ENCODE data around the gene OBSL1.

OBSL1 gene

DNA sequence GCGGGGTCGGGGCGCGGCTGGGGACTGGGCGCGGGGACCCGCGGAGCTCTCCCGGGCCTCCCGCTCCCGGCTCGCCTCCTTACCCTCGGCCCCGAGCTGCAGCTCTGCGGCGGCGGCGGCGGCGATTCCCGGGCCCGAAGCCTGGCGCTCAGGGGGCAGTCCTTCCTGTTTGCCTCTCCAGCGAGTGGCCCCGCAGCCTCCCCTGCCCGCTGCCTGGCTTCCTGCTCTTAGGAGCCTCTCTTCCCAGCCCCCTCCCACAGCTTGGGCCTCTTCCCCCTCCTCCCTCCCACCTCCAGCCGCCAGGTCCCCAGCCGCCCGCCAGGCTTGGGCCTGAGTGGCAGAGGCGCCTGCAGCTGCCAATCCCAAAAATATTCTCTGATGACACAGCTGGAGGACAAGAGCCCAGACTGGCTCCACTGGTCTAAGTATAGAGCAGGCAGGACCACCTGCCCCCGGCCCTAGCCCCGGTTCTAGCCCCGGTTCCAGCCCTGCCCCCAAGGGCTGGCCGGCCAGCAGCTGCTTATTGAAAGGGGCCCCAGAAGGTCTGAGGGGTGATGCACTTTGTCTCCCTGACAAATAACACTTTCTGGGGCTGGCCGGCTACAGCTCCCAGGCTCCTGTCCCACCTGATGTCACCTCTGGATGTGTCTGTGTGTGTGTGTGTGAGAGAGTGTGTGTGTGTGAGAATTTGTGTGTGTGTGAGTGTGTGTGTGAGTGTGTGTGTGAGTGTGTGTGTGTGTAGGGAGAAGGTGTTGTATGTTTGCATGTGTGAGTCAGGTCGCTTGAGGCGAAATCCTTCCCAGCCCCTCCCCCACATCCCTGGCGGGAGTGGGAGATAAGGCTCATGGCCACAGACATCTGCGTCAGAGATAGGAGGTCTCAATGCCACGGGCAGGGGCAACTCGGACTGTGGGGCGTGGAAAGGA lies at the start of gene OBSL1:
TSS of gene OBSL1 (minus strand) at position 229 of the 926 bp plus-strand sequence. CDS start 307 bp downstream, outside the sequence.
- Histone ChIP-seq H3K9me3 (ENCODE audit: control insufficient read depth in 1 of 2, low read length in 2 of 2) (no peaks in the 10 kb centered on the region), H3K27me3 (ENCODE audit: low read depth, low read length) (no peaks in the 10 kb centered on the region), H3K36me3 (ENCODE audit: control insufficient read depth in 1 of 2, insufficient read depth in 2 of 2, low read length in 2 of 2) (peaks cover 0 to 17% of the 10 kb centered on the region in 2 donors), H3K4me1 (ENCODE audit: control insufficient read depth in 1 of 2, insufficient read depth in 2 of 2, low read length in 2 of 2) (peaks cover 0 to 16% of the 10 kb centered on the region in 2 donors), H3K27ac (ENCODE audit: low read length) (no peak within 1 kb of the TSS), H3K4me3 (ENCODE audit: low read depth in 1 of 2, low read length in 2 of 2) (peak within 1 kb of the TSS in 1 of 2 donors; percentile 74)

DNA sequence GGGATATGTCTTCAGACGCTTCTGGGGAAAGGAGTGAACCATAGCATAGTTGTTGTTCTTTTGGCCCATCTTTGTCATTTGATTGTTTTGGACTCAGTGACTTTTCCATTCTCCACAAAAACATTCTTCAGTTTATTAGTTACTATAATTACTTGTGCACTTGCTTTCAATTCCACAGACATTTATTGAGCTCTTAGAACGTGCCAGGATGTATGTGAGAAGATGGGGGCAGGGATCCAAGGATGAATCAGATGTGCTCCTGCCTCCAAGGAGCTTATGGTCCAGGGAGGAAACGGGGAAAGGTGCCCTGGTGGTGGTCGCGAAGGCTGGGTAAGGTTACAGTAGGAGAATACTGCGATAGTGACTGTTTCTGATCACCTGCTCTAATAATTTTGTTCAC lies 49.2 kb upstream of the OBSL1 start:
- no peaks in the 10 kb centered on the region for H3K4me1 ChIP-seq (ENCODE audit: control insufficient read depth in 1 of 2, insufficient read depth in 2 of 2, low read length in 2 of 2)
- no peaks in the 10 kb centered on the region for H3K9me3 ChIP-seq (ENCODE audit: control insufficient read depth in 1 of 2, low read length in 2 of 2)
- peaks cover 9 to 12% of the 10 kb centered on the region in 2 donors for H3K36me3 ChIP-seq (ENCODE audit: control insufficient read depth in 1 of 2, insufficient read depth in 2 of 2, low read length in 2 of 2)
- H3K27ac ChIP-seq (ENCODE audit: low read length) = no peak overlapping the region
- H3K4me3 ChIP-seq (ENCODE audit: low read depth in 1 of 2, low read length in 2 of 2) = no peak overlapping the region
- no peaks in the 10 kb centered on the region for H3K27me3 ChIP-seq (ENCODE audit: low read depth, low read length)

DNA sequence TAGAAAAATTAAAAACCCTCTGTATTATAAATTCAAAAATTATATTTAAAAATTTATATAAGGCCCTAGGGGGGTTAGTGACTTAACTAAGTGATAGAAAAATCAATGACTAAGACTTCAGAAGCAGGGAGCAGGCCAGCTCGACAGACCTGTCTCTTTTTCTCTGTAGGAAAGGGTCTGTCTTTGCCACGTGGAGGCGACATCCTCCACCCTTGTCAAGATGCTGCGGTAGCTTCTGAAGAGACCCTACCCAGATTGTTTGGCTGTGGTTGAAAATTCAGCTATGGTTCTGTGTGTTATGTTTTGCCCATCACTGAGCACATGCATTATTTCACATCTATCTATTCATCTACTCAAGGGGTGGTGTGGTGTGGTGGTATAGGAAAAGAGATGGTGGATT lies 47.9 kb upstream of the OBSL1 start:
- H3K4me1 ChIP-seq (ENCODE audit: control insufficient read depth in 1 of 2, insufficient read depth in 2 of 2, low read length in 2 of 2) = no peaks in the 10 kb centered on the region
- H3K27ac ChIP-seq (ENCODE audit: low read length) = no peak overlapping the region
- no peaks in the 10 kb centered on the region for H3K9me3 ChIP-seq (ENCODE audit: control insufficient read depth in 1 of 2, low read length in 2 of 2)
- H3K4me3 ChIP-seq (ENCODE audit: low read depth in 1 of 2, low read length in 2 of 2) = no peak overlapping the region
- no peaks in the 10 kb centered on the region for H3K27me3 ChIP-seq (ENCODE audit: low read depth, low read length)
- H3K36me3 ChIP-seq (ENCODE audit: control insufficient read depth in 1 of 2, insufficient read depth in 2 of 2, low read length in 2 of 2) = peaks cover 16 to 26% of the 10 kb centered on the region in 2 donors

DNA sequence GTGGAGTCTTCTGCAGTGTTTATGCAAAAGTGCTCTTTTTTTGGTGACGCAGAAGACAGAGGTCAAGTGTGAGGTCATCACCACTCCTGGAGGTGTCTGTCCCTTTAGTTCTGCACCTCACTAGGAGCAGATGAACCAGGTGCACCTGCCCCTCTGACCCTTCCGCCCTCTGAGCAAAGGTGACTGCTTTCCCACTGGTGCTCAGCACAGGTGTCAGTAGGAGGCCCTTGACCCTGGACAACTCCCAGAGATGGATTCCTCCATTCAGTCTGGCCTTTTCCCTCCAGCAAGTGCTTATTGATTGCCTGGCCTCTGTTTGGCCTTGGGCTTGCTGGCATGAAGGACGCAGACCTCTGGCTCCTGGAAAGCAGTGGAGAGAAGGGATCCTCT lies 47.4 kb upstream of the OBSL1 start:
- Histone ChIP-seq H3K4me1 (ENCODE audit: control insufficient read depth in 1 of 2, insufficient read depth in 2 of 2, low read length in 2 of 2) (no peaks in the 10 kb centered on the region), H3K9me3 (ENCODE audit: control insufficient read depth in 1 of 2, low read length in 2 of 2) (no peaks in the 10 kb centered on the region), H3K4me3 (ENCODE audit: low read depth in 1 of 2, low read length in 2 of 2) (no peak overlapping the region), H3K27me3 (ENCODE audit: low read depth, low read length) (no peaks in the 10 kb centered on the region), H3K36me3 (ENCODE audit: control insufficient read depth in 1 of 2, insufficient read depth in 2 of 2, low read length in 2 of 2) (peaks cover 18 to 31% of the 10 kb centered on the region in 2 donors), H3K27ac (ENCODE audit: low read length) (no peak overlapping the region)

DNA sequence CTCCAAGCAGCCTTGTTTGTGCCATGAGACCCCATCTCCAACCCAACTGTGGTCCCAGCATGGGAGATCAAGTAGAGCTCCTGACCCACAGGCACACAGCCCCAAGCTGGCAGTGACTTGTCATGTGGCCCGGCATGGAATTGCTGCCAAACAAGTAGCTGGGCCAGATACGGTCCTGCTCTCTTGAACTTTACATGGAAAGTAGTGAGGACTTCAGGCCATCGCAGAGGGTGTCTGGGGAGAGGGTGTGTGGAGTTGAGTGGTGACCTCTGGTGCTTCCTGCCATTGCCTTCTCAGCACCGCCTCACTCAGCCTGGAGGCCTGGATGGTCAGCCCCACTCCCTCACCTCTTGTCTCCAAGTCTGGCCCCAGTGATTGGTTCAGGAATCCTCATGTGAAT lies 45.2 kb upstream of the OBSL1 start:
- H3K27ac ChIP-seq (ENCODE audit: low read length) = no peak overlapping the region
- H3K36me3 ChIP-seq (ENCODE audit: control insufficient read depth in 1 of 2, insufficient read depth in 2 of 2, low read length in 2 of 2) = peaks cover 24 to 41% of the 10 kb centered on the region in 2 donors
- no peaks in the 10 kb centered on the region for H3K27me3 ChIP-seq (ENCODE audit: low read depth, low read length)
- H3K9me3 ChIP-seq (ENCODE audit: control insufficient read depth in 1 of 2, low read length in 2 of 2) = no peaks in the 10 kb centered on the region
- no peak overlapping the region for H3K4me3 ChIP-seq (ENCODE audit: low read depth in 1 of 2, low read length in 2 of 2)
- H3K4me1 ChIP-seq (ENCODE audit: control insufficient read depth in 1 of 2, insufficient read depth in 2 of 2, low read length in 2 of 2) = no peaks in the 10 kb centered on the region

DNA sequence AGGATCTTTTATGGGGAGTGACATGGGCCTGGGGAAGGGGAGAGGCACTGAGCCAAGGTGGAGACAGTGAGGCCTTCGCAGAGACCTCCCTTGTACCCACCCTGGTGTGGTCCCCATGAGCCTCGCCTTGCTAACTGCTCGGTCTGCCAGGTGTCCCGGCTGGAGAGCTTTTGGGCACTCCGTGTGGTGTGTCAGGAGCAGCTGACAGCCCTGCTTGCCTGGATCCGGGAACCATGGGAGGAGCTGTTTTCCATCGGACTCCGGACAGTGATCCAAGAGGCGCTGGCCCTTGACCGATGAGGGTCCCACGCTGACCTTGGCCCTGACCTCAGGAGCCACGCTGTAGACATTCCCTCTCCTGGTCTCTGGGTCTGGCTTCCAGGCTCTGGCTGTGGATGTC lies 44.6 kb upstream of the OBSL1 start:
- H3K27me3 ChIP-seq (ENCODE audit: low read depth, low read length) = no peaks in the 10 kb centered on the region
- no peaks in the 10 kb centered on the region for H3K4me1 ChIP-seq (ENCODE audit: control insufficient read depth in 1 of 2, insufficient read depth in 2 of 2, low read length in 2 of 2)
- no peak overlapping the region for H3K27ac ChIP-seq (ENCODE audit: low read length)
- no peak overlapping the region for H3K4me3 ChIP-seq (ENCODE audit: low read depth in 1 of 2, low read length in 2 of 2)
- H3K36me3 ChIP-seq (ENCODE audit: control insufficient read depth in 1 of 2, insufficient read depth in 2 of 2, low read length in 2 of 2) = peaks cover 28 to 47% of the 10 kb centered on the region in 2 donors
- no peaks in the 10 kb centered on the region for H3K9me3 ChIP-seq (ENCODE audit: control insufficient read depth in 1 of 2, low read length in 2 of 2)

DNA sequence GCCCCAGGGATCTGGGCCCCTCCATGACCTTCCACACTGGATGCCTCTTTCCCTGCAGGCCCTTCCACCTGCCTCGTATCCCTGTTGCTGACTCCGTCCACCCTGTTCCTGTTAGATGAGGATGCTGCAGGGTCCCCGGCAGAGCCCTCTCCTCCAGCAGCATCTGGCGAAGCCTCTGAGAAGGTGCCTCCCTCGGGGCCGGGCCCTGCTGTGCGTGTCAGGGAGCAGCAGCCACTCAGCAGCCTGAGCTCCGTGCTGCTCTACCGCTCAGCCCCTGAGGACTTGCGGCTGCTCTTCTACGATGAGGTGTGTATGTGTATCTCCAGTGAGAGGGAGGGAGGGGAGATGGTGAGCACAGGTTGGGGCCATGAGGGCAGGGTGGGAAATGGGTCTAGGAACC lies 43.7 kb upstream of the OBSL1 start:
- Histone ChIP-seq H3K4me1 (ENCODE audit: control insufficient read depth in 1 of 2, insufficient read depth in 2 of 2, low read length in 2 of 2) (no peaks in the 10 kb centered on the region), H3K27ac (ENCODE audit: low read length) (no peak overlapping the region), H3K36me3 (ENCODE audit: control insufficient read depth in 1 of 2, insufficient read depth in 2 of 2, low read length in 2 of 2) (peaks cover 30 to 51% of the 10 kb centered on the region in 2 donors), H3K4me3 (ENCODE audit: low read depth in 1 of 2, low read length in 2 of 2) (no peak overlapping the region), H3K9me3 (ENCODE audit: control insufficient read depth in 1 of 2, low read length in 2 of 2) (no peaks in the 10 kb centered on the region), H3K27me3 (ENCODE audit: low read depth, low read length) (no peaks in the 10 kb centered on the region)

DNA sequence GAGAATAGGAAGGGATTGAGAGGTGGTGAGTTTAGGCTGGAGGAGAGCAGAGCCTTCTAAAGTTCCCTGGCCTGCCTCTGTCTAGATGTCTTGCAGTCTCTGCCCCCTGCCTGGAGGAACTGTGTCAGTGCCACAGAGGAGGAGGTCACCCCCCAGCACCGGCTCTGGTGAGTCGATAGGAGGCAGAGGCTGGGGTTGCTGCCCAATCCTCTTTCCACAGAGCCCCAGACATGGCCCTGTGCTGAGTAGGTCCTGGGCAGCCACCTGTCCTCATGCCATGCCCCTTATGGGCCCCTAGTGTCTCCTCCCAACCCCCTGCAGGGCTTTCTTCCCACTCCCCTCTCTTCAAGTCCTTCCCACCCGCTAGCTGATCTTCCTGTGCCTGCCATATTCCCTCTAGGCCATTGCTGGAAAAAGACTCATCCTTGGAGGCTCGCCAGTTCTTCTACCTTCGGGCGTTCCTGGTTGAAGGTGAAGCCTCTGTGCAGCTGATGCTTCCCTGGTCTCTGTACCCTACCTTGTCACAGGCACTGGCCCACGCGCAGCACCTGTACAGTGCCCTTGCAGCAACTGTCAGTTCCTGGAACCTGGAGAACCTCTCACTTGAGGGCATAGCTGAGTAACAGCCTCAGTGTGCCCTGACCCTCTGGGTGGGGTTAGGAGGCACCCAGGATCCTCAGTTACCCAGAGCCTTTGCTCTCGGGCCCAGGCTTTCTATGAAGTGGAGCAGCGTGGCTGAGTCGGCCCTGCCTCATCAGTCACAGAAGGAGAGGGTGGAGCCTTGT lies 42.9 kb upstream of the OBSL1 start:
- no peaks in the 10 kb centered on the region for H3K4me1 ChIP-seq (ENCODE audit: control insufficient read depth in 1 of 2, insufficient read depth in 2 of 2, low read length in 2 of 2)
- no peaks in the 10 kb centered on the region for H3K27me3 ChIP-seq (ENCODE audit: low read depth, low read length)
- H3K36me3 ChIP-seq (ENCODE audit: control insufficient read depth in 1 of 2, insufficient read depth in 2 of 2, low read length in 2 of 2) = peaks cover 30 to 52% of the 10 kb centered on the region in 2 donors
- no peaks in the 10 kb centered on the region for H3K9me3 ChIP-seq (ENCODE audit: control insufficient read depth in 1 of 2, low read length in 2 of 2)
- no peak overlapping the region for H3K27ac ChIP-seq (ENCODE audit: low read length)
- H3K4me3 ChIP-seq (ENCODE audit: low read depth in 1 of 2, low read length in 2 of 2) = no peak overlapping the region

DNA sequence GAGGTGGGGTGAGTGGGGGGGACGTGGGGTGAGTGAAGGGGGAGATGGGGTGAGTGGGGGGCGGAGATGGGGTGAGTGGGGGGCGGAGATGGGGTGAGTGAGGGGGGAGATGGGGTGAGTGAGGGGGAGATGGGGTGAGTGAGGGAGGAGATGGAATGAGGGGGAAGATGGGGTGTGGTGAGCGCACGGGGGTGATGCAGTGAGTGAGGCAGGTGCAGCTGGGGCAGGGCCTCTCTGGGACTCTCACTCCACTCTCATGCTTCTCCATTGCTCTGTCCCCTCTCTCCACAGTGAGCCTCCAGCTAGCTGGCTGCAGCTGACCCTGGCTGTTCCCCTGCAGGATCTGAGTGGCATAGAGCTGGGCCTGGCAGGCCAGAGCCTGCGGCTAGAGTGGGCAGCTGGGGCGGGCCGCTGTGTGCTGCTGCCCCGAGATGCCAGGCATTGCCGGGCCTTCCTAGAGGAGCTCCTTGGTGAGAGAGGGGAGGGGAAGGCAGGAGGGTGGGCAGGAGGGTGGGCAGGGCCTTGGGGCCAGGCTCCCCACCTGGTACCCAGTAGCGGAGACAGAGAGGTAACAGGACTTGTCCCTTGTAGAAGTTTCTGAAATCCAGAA lies 42.2 kb upstream of the OBSL1 start:
- no peak overlapping the region for H3K27ac ChIP-seq (ENCODE audit: low read length)
- no peak overlapping the region for H3K4me3 ChIP-seq (ENCODE audit: low read depth in 1 of 2, low read length in 2 of 2)
- peaks cover 30 to 59% of the 10 kb centered on the region in 2 donors for H3K36me3 ChIP-seq (ENCODE audit: control insufficient read depth in 1 of 2, insufficient read depth in 2 of 2, low read length in 2 of 2)
- no peaks in the 10 kb centered on the region for H3K27me3 ChIP-seq (ENCODE audit: low read depth, low read length)
- no peaks in the 10 kb centered on the region for H3K4me1 ChIP-seq (ENCODE audit: control insufficient read depth in 1 of 2, insufficient read depth in 2 of 2, low read length in 2 of 2)
- no peaks in the 10 kb centered on the region for H3K9me3 ChIP-seq (ENCODE audit: control insufficient read depth in 1 of 2, low read length in 2 of 2)

DNA sequence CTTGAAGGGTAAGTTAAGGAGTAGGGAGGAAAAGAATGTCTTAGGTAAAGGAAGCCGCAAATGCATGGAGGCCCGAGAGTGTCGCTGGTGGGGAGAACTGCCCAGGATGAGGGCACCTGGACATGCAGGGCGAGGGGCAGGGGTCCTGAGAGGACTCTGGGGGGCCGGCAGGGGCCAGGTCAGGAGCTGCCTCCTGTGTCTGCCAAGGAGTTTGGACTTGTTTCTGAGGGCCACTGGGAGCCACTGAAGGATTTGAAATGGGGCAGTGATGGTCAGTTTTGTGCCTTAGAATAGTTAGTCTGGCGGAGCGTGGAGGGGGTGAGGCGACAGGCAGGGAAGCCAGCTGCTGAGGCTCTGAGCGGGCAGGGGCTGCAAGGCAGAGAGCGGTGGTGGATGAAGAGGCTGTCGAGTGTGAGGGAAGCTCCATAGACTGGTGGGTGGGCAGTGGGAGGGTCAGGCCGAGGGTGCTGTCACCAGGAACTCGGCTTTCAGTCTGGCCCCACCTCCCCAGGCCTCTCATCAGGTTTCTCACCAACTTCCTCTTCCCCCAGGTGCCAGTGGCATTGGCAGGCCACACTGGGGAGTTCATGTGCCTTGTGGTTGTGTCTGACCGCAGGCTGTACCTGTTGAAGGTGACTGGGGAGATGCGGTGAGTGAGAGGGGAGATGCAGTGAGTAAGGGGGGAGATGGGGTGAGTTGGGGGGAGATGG lies 41.4 kb upstream of the OBSL1 start:
- no peak overlapping the region for H3K27ac ChIP-seq (ENCODE audit: low read length)
- H3K36me3 ChIP-seq (ENCODE audit: control insufficient read depth in 1 of 2, insufficient read depth in 2 of 2, low read length in 2 of 2) = peaks cover 30 to 68% of the 10 kb centered on the region in 2 donors
- no peaks in the 10 kb centered on the region for H3K9me3 ChIP-seq (ENCODE audit: control insufficient read depth in 1 of 2, low read length in 2 of 2)
- H3K4me3 ChIP-seq (ENCODE audit: low read depth in 1 of 2, low read length in 2 of 2) = no peak overlapping the region
- H3K4me1 ChIP-seq (ENCODE audit: control insufficient read depth in 1 of 2, insufficient read depth in 2 of 2, low read length in 2 of 2) = no peaks in the 10 kb centered on the region
- H3K27me3 ChIP-seq (ENCODE audit: low read depth, low read length) = no peaks in the 10 kb centered on the region

Measured in muscle layer of duodenum (tissue), 2 donors.